Psoas muscle (tissue), 8 donors: ENCODE measurements around the gene SERHL2. TPM values are rescaled to one million over a fixed set of nuclear protein-coding genes. Genes with fewer than 3 reads are reported as not detected.

Experiments used
- ATAC-seq, 4 donors: fragments of 200-7000 bp; cut with Tn5 transposase; one replicate each; pipeline ENCODE4 v1.9.1; 2020; ENCODE audit warnings: moderate library complexity in 3 of 4, mild to moderate bottlenecking in 2 of 4
- DNase-seq, 2 donors: peaks; one replicate each; pipeline ENCODE4 v3.0.0-alpha.2; 2020
- H3K27ac ChIP-seq: fragments of 200-600 bp; one replicate; pipeline ENCODE4 v1.8.0; 2022
- H3K27me3 ChIP-seq, 3 donors: fragments of 200-600 bp in 1 of 3; one replicate each; pipeline versions ENCODE4 v1.6.1 to v1.8.0; 2013 to 2022; ENCODE audit warnings: low read length in 2 of 3, mild to moderate bottlenecking in 2 of 3, moderate library complexity in 1 of 3; ENCODE audit not compliant: insufficient read depth in 3 of 3
- H3K36me3 ChIP-seq, 2 donors: fragments of 200-600 bp in 1 of 2; one replicate each; pipeline versions ENCODE4 v1.6.1 to v1.8.0; 2013 to 2022; ENCODE audit warnings: low read depth in 1 of 2, mild to moderate bottlenecking in 1 of 2, moderate library complexity in 1 of 2; ENCODE audit not compliant: insufficient read depth in 1 of 2
- H3K4me1 ChIP-seq: fragments of 200-600 bp; one replicate; pipeline ENCODE4 v1.8.0; 2022
- H3K4me3 ChIP-seq: fragments of 200-600 bp; one replicate; pipeline ENCODE4 v1.8.0; 2022; ENCODE audit warnings: mild to moderate bottlenecking
- H3K9me3 ChIP-seq: fragments of 200-600 bp; one replicate; pipeline ENCODE4 v1.8.0; 2022
- CTCF ChIP-seq: fragments of 200-600 bp; IDR thresholded peaks from one replicate; pipeline ENCODE4 v1.8.0; 2022; ENCODE audit warnings: antibody characterized with exemption
- WGBS, 3 donors: extraction: QIAGEN DNeasy Blood & Tissue Kit; methylation state at CpG; one replicate each; pipeline versions ENCODE4 v1.1.6 to v1.1.7; 2013; 5-methylcytosine and 5-hydroxymethylcytosine counted together
- intact Hi-C, 2 donors: fragments of 100-400 bp; cut with DNase I; formaldehyde crosslinking; loops; one replicate each; pipeline versions ENCODE4 v1.11.0 to v1.14.2; 2022
- polyA plus RNA-seq, 3 donors: library from polyadenylated mRNA; stranded (reverse); fragments of 200-250 nt; gene quantifications; one replicate each; pipeline ENCODE4 v1.2.3, GENCODE V29; 2013
- total RNA-seq, 4 donors: library from RNA; stranded (reverse); fragmentation: NEBNext Ultra II Directional in 2 of 4; extraction: Animal tissue kit (Norgen Biotek cat#: 25700) in 2 of 4; gene quantifications; one replicate each; pipeline versions ENCODE4 v1.2.1 to v1.2.4, GENCODE V29; 2021 to 2023
- donor health status: healthy with polysubstance abuse.
- donor health status: DM: no; HTN: no; CAD: no; lungs with moderate emphysema.
- donor health status: Bipolar disorder and iron deficiency.
- donor health status: healthy.
- donor health status: DM: yes; HTN: yes; CAD: no.
- donor health status: DM: no; HTN: no; CAD: no.
- donor health status: DM: no; HTN: no; CAD: no.
- donor health status: DM: yes; HTN: yes; CAD: no.

The SERHL2 gene
- total and polyA plus RNA-seq, 7 donors = 0.82 to 1.6 (median 1.1) TPM

GRCh38 chr22:42608823-42609361 lies 55.1 kb downstream of the SERHL2 start:
- Histone ChIP-seq H3K27ac (no peak overlapping the region), H3K36me3 (peaks cover 0 to 25% of the 10 kb centered on the region in 2 donors), H3K27me3 (no peaks in the 10 kb centered on the region), H3K9me3 (no peaks in the 10 kb centered on the region), H3K4me1 (peaks cover 51% of the 10 kb centered on the region), H3K4me3 (no peak overlapping the region)
- DNase-seq (no peak), ATAC-seq (peak in 3 of 4 donors; percentile 19 to 34 (median 33))
- WGBS, 3 donors = 47 to 66% (median 50%) methylated on average over 11 of the region's 11 CpGs
- no peak for TF ChIP-seq CTCF
- intact Hi-C loops = no loop called here

- intact Hi-C loops = no loop called here
- no peak for TF ChIP-seq CTCF
- ATAC-seq (no peak), DNase-seq (no peak)
- WGBS, 3 donors = 60 to 70% (median 66%) methylated on average over 5 of the region's 5 CpGs
- H3K27ac ChIP-seq = no peak overlapping the region
- peaks cover 0 to 24% of the 10 kb centered on the region in 2 donors for H3K36me3 ChIP-seq
- peaks cover 51% of the 10 kb centered on the region for H3K4me1 ChIP-seq
- H3K4me3 ChIP-seq = no peak overlapping the region
- no peaks in the 10 kb centered on the region for H3K27me3 ChIP-seq
- H3K9me3 ChIP-seq = no peaks in the 10 kb centered on the region
Measured at GRCh38 chr22:42610186-42610585, 56.4 kb downstream of the SERHL2 start.

GRCh38 chr22:42611051-42611450 lies 57.3 kb downstream of the SERHL2 start:
- H3K36me3 ChIP-seq = peaks cover 0 to 19% of the 10 kb centered on the region in 2 donors
- no peak for DNase-seq
- H3K4me3 ChIP-seq = no peak overlapping the region
- H3K9me3 ChIP-seq = no peaks in the 10 kb centered on the region
- no peaks in the 10 kb centered on the region for H3K27me3 ChIP-seq
- H3K27ac ChIP-seq = no peak overlapping the region
- H3K4me1 ChIP-seq = peaks cover 56% of the 10 kb centered on the region
- intact Hi-C loops = no loop called here
- TF ChIP-seq CTCF = no peak
- no peak for ATAC-seq
- 81 to 88% (median 85%) methylated on average over 1 of the region's 1 CpG for WGBS, 3 donors

GRCh38 chr22:42612336-42612735 lies 58.6 kb downstream of the SERHL2 start:
- Histone ChIP-seq H3K4me1 (peaks cover 59% of the 10 kb centered on the region), H3K27ac (peak overlapping the region; percentile 92), H3K36me3 (peaks cover 0 to 19% of the 10 kb centered on the region in 2 donors), H3K9me3 (no peaks in the 10 kb centered on the region), H3K27me3 (no peaks in the 10 kb centered on the region), H3K4me3 (peak overlapping the region; percentile 96)
- intact Hi-C loops = no loop called here
- TF ChIP-seq CTCF = no peak
- WGBS, 3 donors = 55 to 69% (median 60%) methylated on average over 11 of the region's 11 CpGs
- DNase-seq (no peak), ATAC-seq (no peak)

- intact Hi-C loops = no loop called here
- no peaks in the 10 kb centered on the region for H3K9me3 ChIP-seq
- no peak for TF ChIP-seq CTCF
- ATAC-seq = no peak
- WGBS, 3 donors = 0 to 1% (median 1%) methylated on average over 10 of the region's 10 CpGs
- no peaks in the 10 kb centered on the region for H3K27me3 ChIP-seq
- H3K4me1 ChIP-seq = peaks cover 54% of the 10 kb centered on the region
- H3K27ac ChIP-seq = peak overlapping the region; percentile 92
- DNase-seq = no peak
- H3K36me3 ChIP-seq = peaks cover 0 to 19% of the 10 kb centered on the region in 2 donors
- H3K4me3 ChIP-seq = peak overlapping the region; percentile 96
Measured at GRCh38 chr22:42613872-42614301, 60.1 kb downstream of the SERHL2 start.
